GM19328 (cell line): ENCODE data around the gene KRTAP4-5.
"Not testable (repeated sequence)": the region's sequence is repeated elsewhere in the genome, so short reads cannot be mapped to it uniquely, and the experiment has no call there.

Experiments
- ATAC-seq: cut with Tn5 transposase; IDR thresholded peaks from one replicate; pipeline ENCODE4 v1.9.1; 2021; ENCODE audit warnings: mild to moderate bottlenecking, moderate library complexity; ENCODE audit not compliant: unreplicated experiment

Gene KRTAP4-5

GRCh38 chr17:41147531-41148204, 2.0 kb downstream of the KRTAP4-5 start:
- ATAC-seq: no peak

GRCh38 chr17:41145261-41145660, 4.4 kb downstream of the KRTAP4-5 start:
- no peak for ATAC-seq

- no peak for ATAC-seq
These were observed 4.8 kb downstream of the KRTAP4-5 start for GRCh38 chr17:41144846-41145245.

- no peak for ATAC-seq
These were observed 8.3 kb downstream of the KRTAP4-5 start for GRCh38 chr17:41141361-41141760.

- ATAC-seq: no peak
These were observed 9.1 kb downstream of the KRTAP4-5 start, which contains the start of gene KRTAP4-6 for GRCh38 chr17:41140360-41141131. KRTAP4-6 (minus strand) TSS chr17:41140544; CDS start chr17:41140487, 57 bp downstream.

- not testable (repeated sequence) for ATAC-seq
These were observed 9.8 kb downstream of the KRTAP4-5 start for GRCh38 chr17:41139865-41140264.

GRCh38 chr17:41133880-41134735, 15.5 kb downstream of the KRTAP4-5 start:
- no peak for ATAC-seq

- no peak for ATAC-seq
These were observed 17.6 kb downstream of the KRTAP4-5 start for GRCh38 chr17:41131979-41132378.

- ATAC-seq: no peak
These were observed 22.3 kb downstream of the KRTAP4-5 start for GRCh38 chr17:41127371-41127770.

GRCh38 chr17:41126412-41126811, 23.2 kb downstream of the KRTAP4-5 start:
- no peak for ATAC-seq

- ATAC-seq: no peak
These were observed 24.6 kb downstream of the KRTAP4-5 start for GRCh38 chr17:41125064-41125463.

GRCh38 chr17:41123991-41124371, 25.6 kb downstream of the KRTAP4-5 start, which contains the start of gene KRTAP4-12:
KRTAP4-12 (minus strand) TSS chr17:41124182; CDS start chr17:41124122, 60 bp downstream.
- not testable (repeated sequence) for ATAC-seq

- ATAC-seq: not testable (repeated sequence)
These were observed 26.2 kb downstream of the KRTAP4-5 start for GRCh38 chr17:41123292-41123990.

GRCh38 chr17:41121742-41122141, 27.9 kb downstream of the KRTAP4-5 start:
- ATAC-seq: no peak

- not testable (repeated sequence) for ATAC-seq
These were observed 29.6 kb downstream of the KRTAP4-5 start for GRCh38 chr17:41119696-41120690.

GRCh38 chr17:41118721-41119120, 30.9 kb downstream of the KRTAP4-5 start:
- no peak for ATAC-seq

- not testable (repeated sequence) for ATAC-seq
These were observed 31.7 kb downstream of the KRTAP4-5 start, which contains the start of gene KRTAP4-11 for GRCh38 chr17:41117846-41118386. KRTAP4-11 (minus strand) TSS chr17:41118373; CDS start chr17:41118315, 58 bp downstream.

GRCh38 chr17:41116297-41116696, 33.3 kb downstream of the KRTAP4-5 start:
- ATAC-seq: no peak
